Esophagus squamous epithelium (tissue), 5 donors: ENCODE results near the gene OR5B21. TPM values are rescaled to one million over a fixed set of nuclear protein-coding genes. Genes with fewer than 3 reads are reported as not detected.

Experiments used
- DNase-seq: peaks from one replicate; lab custom pipeline; 2025; lab: John Stamatoyannopoulos, UW
- H3K27ac ChIP-seq, 4 donors: fragments of 200-600 bp; sonication (generic); one replicate each; pipeline ENCODE4 v1.5.1; 2016 to 2019; ENCODE audit warnings: mild to moderate bottlenecking in 1 of 4
- H3K27me3 ChIP-seq, 4 donors: fragments of 200-600 bp; sonication (generic); 1 replicate in 3 of 4; 2 replicates in 1 of 4; pipeline versions ENCODE4 v1.5.1 to v1.6.0; 2017 to 2021; ENCODE audit warnings: antibody characterized with exemption in 1 of 4
- H3K36me3 ChIP-seq, 3 donors: fragments of 200-600 bp; sonication (generic); one replicate each; pipeline ENCODE4 v1.5.1; 2016 to 2019
- H3K4me1 ChIP-seq, 3 donors: fragments of 200-600 bp; sonication (generic); one replicate each; pipeline ENCODE4 v1.5.1; 2017 to 2019
- H3K4me3 ChIP-seq, 4 donors: fragments of 200-600 bp; sonication (generic); 1 replicate in 3 of 4; 2 replicates in 1 of 4; pipeline ENCODE4 v1.5.1; 2016 to 2019; ENCODE audit warnings: mild to moderate bottlenecking in 2 of 4, moderate library complexity in 1 of 4
- H3K9me3 ChIP-seq, 3 donors: fragments of 200-600 bp; sonication (generic); one replicate each; pipeline ENCODE4 v1.5.1; 2016 to 2019
- CTCF ChIP-seq, 6 experiments: fragments of 450-650 bp in 4 of 6; fragments of 200-600 bp in 2 of 6; sonication (generic) in 2 of 6; IDR thresholded peaks; one replicate each; pipeline ENCODE4 v1.5.1; 2016 to 2019; ENCODE audit warnings: antibody characterized with exemption in 6 of 6, mild to moderate bottlenecking in 4 of 6, moderate library complexity in 4 of 6
- POLR2A ChIP-seq, 4 donors: fragments of 450-650 bp; IDR thresholded peaks; one replicate each; pipeline ENCODE4 v1.6.1; 2017; ENCODE audit warnings: antibody characterized with exemption in 4 of 4, mild to moderate bottlenecking in 4 of 4, moderate library complexity in 3 of 4
- WGBS, 2 donors: methylation state at CpG; one replicate each; pipeline ENCODE4 v1.1.5; 2018; 5-methylcytosine and 5-hydroxymethylcytosine counted together
- intact Hi-C: fragments of 100-400 bp; cut with DNase I; formaldehyde crosslinking; loops from one replicate; pipeline ENCODE4 v1.15.0; 2022
- total RNA-seq, 4 donors: library from RNA; depleted of rRNA; stranded (reverse); fragments of >200 nt; gene quantifications; one replicate each; pipeline ENCODE4 v1.1.0, GENCODE V29; 2016
- donor health status: DM: yes; HTN: yes; CAD: no.

The OR5B21 gene
- total RNA-seq, 4 donors from 2014 or later = not detected

GRCh38 chr11:58506935-58507334 is 970 bp downstream of the OR5B21 start:
- intact Hi-C loops = no loop called here
- 67 to 70% methylated on average over 5 of the region's 5 CpGs for WGBS, 2 donors
- H3K36me3 ChIP-seq = no peaks in the 10 kb centered on the region
- no peak for TF ChIP-seq POLR2A (IDR thresholded peaks at IDR 0.05)
- TF ChIP-seq CTCF (IDR thresholded peaks at IDR 0.05) = no peak
- no peak overlapping the region for H3K27ac ChIP-seq
- no peaks in the 10 kb centered on the region for H3K27me3 ChIP-seq
- no peaks in the 10 kb centered on the region for H3K4me1 ChIP-seq
- H3K9me3 ChIP-seq = no peaks in the 10 kb centered on the region
- no peak for DNase-seq
- no peak overlapping the region for H3K4me3 ChIP-seq

GRCh38 chr11:58505849-58506248 is 2.1 kb downstream of the OR5B21 start:
- H3K27ac ChIP-seq = no peak overlapping the region
- DNase-seq = no peak
- WGBS, 2 donors = 78 to 80% methylated on average over 4 of the region's 4 CpGs
- H3K36me3 ChIP-seq = no peaks in the 10 kb centered on the region
- H3K4me1 ChIP-seq = no peaks in the 10 kb centered on the region
- no peaks in the 10 kb centered on the region for H3K27me3 ChIP-seq
- H3K4me3 ChIP-seq = no peak overlapping the region
- no peaks in the 10 kb centered on the region for H3K9me3 ChIP-seq
- intact Hi-C loops = no loop called here
- TF ChIP-seq POLR2A (IDR thresholded peaks at IDR 0.05) = no peak
- no peak for TF ChIP-seq CTCF (IDR thresholded peaks at IDR 0.05)

GRCh38 chr11:58504232-58504631 is 3.7 kb downstream of the OR5B21 start:
- intact Hi-C loops = no loop called here
- TF ChIP-seq POLR2A (IDR thresholded peaks at IDR 0.05) (no peak), CTCF (IDR thresholded peaks at IDR 0.05) (no peak)
- Histone ChIP-seq H3K27ac (no peak overlapping the region), H3K9me3 (no peaks in the 10 kb centered on the region), H3K4me1 (no peaks in the 10 kb centered on the region), H3K36me3 (no peaks in the 10 kb centered on the region), H3K4me3 (no peak overlapping the region), H3K27me3 (no peaks in the 10 kb centered on the region)
- no peak for DNase-seq
- 60 to 83% methylated on average over 6 of the region's 6 CpGs for WGBS, 2 donors

DNA sequence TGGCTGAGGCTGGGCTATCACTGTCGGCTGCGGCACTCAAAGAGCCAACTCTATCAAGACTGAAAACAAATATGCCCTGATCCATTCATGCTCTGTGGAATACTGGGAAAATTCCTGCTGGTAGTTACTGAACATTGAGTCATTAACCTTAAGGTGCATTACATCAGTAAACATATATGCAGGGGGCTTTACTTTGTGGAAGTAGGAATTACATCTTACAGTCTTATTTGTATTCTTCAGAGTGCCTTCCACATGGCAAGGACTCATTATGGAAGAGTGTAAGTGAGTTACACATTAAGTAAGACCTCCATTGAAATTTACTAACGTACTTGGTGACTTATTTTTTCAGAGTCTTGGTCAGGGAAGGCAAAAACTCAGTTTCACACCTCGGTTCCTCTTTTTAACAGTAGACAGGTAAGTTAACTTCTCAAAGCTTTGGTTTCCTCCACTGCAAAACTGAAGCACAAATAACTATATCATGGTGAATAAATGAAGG is 4.5 kb downstream of the OR5B21 start:
- H3K4me1 ChIP-seq = no peaks in the 10 kb centered on the region
- intact Hi-C loops = no loop called here
- H3K9me3 ChIP-seq = no peaks in the 10 kb centered on the region
- H3K4me3 ChIP-seq = no peak overlapping the region
- 70 to 79% methylated on average over 4 of the region's 4 CpGs for WGBS, 2 donors
- no peaks in the 10 kb centered on the region for H3K36me3 ChIP-seq
- no peaks in the 10 kb centered on the region for H3K27me3 ChIP-seq
- no peak for DNase-seq
- no peak for TF ChIP-seq POLR2A (IDR thresholded peaks at IDR 0.05)
- no peak for TF ChIP-seq CTCF (IDR thresholded peaks at IDR 0.05)
- H3K27ac ChIP-seq = no peak overlapping the region

DNA sequence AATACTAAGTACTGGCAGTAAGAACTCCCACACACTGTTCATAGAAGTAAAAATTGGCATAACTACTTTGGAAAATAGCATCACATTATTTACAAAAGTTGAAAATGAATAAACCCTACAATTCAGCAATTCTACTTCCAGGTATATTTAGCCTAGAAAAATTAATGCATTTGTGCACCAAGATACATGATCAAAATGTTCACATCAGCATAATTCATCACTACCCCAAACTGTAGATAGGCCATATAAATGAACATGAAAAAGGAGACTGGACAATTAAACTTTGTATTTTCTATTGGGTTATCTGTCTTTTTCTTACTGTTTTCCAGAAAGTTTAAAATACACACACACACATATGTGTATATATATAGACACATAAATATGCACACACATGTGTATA is 5.9 kb downstream of the OR5B21 start:
- peaks cover 0 to 5% (median 0%) of the 10 kb centered on the region in 3 donors for H3K4me1 ChIP-seq
- intact Hi-C loops = no loop called here
- H3K4me3 ChIP-seq = no peak overlapping the region
- H3K36me3 ChIP-seq = no peaks in the 10 kb centered on the region
- no peaks in the 10 kb centered on the region for H3K27me3 ChIP-seq
- no peaks in the 10 kb centered on the region for H3K9me3 ChIP-seq
- H3K27ac ChIP-seq = no peak overlapping the region
- DNase-seq = no peak
- no peak for TF ChIP-seq POLR2A (IDR thresholded peaks at IDR 0.05)
- no peak for TF ChIP-seq CTCF (IDR thresholded peaks at IDR 0.05)
